ENCODE data around the gene COL16A1.

COL16A1 gene

DNA sequence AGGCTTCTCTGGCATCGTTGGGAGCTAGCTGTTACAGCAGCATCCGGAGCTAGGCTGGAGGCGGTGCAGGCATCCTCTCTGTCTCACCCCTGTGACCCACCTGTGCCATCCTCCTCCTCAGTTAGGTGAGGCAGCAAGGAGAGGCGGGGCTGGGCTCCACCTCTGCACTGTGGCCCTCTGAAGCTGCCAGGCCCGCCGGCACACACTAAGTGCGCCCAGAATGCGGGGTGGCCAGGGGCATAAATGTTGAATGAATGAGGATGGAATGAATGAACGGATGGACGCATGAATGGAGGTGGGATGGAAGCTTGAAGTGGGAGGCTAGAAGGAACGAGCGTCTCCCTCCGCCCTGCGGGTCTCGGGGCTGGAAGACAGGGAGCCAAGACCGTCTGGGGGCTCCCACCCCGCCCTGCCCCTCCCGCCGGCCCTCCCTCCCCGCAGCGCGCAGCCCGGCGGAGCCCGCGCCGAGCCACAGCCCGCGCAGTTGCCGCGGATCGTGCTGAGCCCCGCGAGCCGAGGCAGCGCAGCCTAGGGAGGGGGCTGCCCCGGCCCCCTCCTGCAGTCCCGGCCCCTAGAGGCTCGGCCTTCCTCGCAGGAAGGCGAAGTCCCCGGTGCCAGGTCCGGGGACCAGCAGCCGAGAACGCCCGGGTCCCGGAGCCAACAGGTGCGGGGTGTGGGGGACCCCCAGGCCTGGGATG is 86.5 kb downstream of the COL16A1 start, which contains the start of gene HCRTR1 (continued):
- TF ChIP-seq ZNF518A (tag by site-specific recombination; conservative IDR thresholded peaks at IDR 0.05; ENCODE audit: low read depth) (no peak), ZNF140 (tag by site-specific recombination; IDR thresholded peaks at IDR 0.05) (no peak), ZFHX2 (tag by site-specific recombination; conservative IDR thresholded peaks at IDR 0.05) (no peak; the same call in 1 of the 2 replicates), ZNF785 (tag by site-specific recombination; IDR thresholded peaks at IDR 0.05) (no peak), RBAK (tag by site-specific recombination; IDR thresholded peaks at IDR 0.05) (no peak)
- TF ChIP-seq, protein P1, sequence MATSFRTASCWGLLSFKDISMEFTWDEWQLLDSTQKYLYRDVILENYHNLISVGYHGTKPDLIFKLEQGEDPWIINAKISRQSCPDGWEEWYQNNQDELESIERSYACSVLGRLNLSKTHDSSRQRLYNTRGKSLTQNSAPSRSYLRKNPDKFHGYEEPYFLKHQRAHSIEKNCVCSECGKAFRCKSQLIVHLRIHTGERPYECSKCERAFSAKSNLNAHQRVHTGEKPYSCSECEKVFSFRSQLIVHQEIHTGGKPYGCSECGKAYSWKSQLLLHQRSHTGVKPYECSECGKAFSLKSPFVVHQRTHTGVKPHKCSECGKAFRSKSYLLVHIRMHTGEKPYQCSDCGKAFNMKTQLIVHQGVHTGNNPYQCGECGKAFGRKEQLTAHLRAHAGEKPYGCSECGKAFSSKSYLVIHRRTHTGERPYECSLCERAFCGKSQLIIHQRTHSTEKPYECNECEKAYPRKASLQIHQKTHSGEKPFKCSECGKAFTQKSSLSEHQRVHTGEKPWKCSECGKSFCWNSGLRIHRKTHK (tag by site-specific recombination; IDR thresholded peaks at IDR 0.05): no peak
- TF ChIP-seq, protein P2, sequence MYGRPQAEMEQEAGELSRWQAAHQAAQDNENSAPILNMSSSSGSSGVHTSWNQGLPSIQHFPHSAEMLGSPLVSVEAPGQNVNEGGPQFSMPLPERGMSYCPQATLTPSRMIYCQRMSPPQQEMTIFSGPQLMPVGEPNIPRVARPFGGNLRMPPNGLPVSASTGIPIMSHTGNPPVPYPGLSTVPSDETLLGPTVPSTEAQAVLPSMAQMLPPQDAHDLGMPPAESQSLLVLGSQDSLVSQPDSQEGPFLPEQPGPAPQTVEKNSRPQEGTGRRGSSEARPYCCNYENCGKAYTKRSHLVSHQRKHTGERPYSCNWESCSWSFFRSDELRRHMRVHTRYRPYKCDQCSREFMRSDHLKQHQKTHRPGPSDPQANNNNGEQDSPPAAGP (tag by site-specific recombination; IDR thresholded peaks at IDR 0.05): peak; percentile 52; the same call in 1 of the 2 replicates

- POLR2A ChIA-PET: no interaction called here
- no peaks in the 10 kb centered on the region for H3K4me1 ChIP-seq (ENCODE audit: control insufficient read depth, insufficient read depth, low read length)
- H3K9me3 ChIP-seq (ENCODE audit: control insufficient read depth, insufficient read depth, low read depth, low read length): no peaks in the 10 kb centered on the region
- H3K36me3 ChIP-seq (ENCODE audit: control insufficient read depth in 2 of 2, insufficient read depth in 1 of 2, low read length in 2 of 2): no peaks in the 10 kb centered on the region
- H3K27ac ChIP-seq (ENCODE audit: extremely low read depth, low read depth, low read length): no peak overlapping the region
- CTCF ChIA-PET: interaction anchor here (0.7 to 1.6 kb wide), 2 partner anchors 13 to 230 kb away, joined by 4 to 7 read pairs; no protein-coding TSS in a partner anchor
- no peak overlapping the region for H3K4me3 ChIP-seq (ENCODE audit: low read depth, low read length)
- 0 out of 2 replicates have a peak, but pooled peaks have one; percentile 29 for TF ChIP-seq ZFHX2 (tag by site-specific recombination; conservative IDR thresholded peaks at IDR 0.05)
- TF ChIP-seq OVOL3 (tag by site-specific recombination; IDR thresholded peaks at IDR 0.05): no peak
- TF ChIP-seq EGR2 (tag by site-specific recombination; IDR thresholded peaks at IDR 0.05; ENCODE audit: low read depth): peak; percentile 6; the same call in 1 of the 2 replicates
- TF ChIP-seq, protein P3, sequence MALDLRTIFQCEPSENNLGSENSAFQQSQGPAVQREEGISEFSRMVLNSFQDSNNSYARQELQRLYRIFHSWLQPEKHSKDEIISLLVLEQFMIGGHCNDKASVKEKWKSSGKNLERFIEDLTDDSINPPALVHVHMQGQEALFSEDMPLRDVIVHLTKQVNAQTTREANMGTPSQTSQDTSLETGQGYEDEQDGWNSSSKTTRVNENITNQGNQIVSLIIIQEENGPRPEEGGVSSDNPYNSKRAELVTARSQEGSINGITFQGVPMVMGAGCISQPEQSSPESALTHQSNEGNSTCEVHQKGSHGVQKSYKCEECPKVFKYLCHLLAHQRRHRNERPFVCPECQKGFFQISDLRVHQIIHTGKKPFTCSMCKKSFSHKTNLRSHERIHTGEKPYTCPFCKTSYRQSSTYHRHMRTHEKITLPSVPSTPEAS (tag by site-specific recombination; IDR thresholded peaks at IDR 0.05): peak; percentile 91
Measured at GRCh38 chr1:31615939-31616338, 87.9 kb downstream of the COL16A1 start.

DNA sequence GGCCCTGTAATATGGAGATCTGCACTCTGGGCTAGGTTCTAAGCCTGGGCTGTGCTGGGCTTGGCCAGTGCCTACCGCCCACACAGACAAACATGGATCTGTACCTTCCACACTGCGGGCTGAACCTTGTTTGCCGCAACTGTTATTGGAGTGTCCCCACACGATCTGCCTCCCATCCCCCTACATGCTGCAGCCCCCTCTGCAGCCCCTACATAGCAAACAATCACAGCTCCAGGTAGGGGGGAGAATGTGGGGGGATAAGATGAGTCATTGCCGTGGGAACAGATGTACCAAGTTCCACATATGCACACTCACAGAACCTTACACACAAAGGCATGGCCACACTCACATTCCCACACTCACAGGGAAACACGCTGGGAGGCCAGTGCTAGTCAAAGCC is 88.4 kb downstream of the COL16A1 start:
- CTCF ChIA-PET: interaction anchor here (0.5 kb wide), 1 partner anchor 161 kb away, joined by 3 read pairs; no protein-coding TSS in a partner anchor
- POLR2A ChIA-PET: interaction anchor here (0.6 kb wide), 2 partner anchors 19 to 66 kb away, joined by 3 to 6 read pairs; no protein-coding TSS in a partner anchor
- TF ChIP-seq PRDM10 (tag by site-specific recombination; IDR thresholded peaks at IDR 0.05): no peak
- peak; percentile 63; the same call in 1 of the 2 replicates for TF ChIP-seq EGR2 (tag by site-specific recombination; IDR thresholded peaks at IDR 0.05; ENCODE audit: low read depth)
- TF ChIP-seq OVOL3 (tag by site-specific recombination; IDR thresholded peaks at IDR 0.05): no peak
- no peak for TF ChIP-seq SP7 (tag by site-specific recombination; IDR thresholded peaks at IDR 0.05)
- no peak for TF ChIP-seq ZNF549 (tag by site-specific recombination; IDR thresholded peaks at IDR 0.05)
- TF ChIP-seq ZNF785 (tag by site-specific recombination; IDR thresholded peaks at IDR 0.05): no peak
- TF ChIP-seq REPIN1 (tag by site-specific recombination; IDR thresholded peaks at IDR 0.05; ENCODE audit: low read depth): no peak
- TF ChIP-seq ZNF398 (tag by site-specific recombination; IDR thresholded peaks at IDR 0.05): peak; percentile 67

More for the DNA sequence above, 88.4 kb downstream of the COL16A1 start:
- Histone ChIP-seq H3K4me3 (ENCODE audit: low read depth, low read length) (no peak overlapping the region), H3K9me3 (ENCODE audit: control insufficient read depth, insufficient read depth, low read depth, low read length) (no peaks in the 10 kb centered on the region), H3K36me3 (ENCODE audit: control insufficient read depth in 2 of 2, insufficient read depth in 1 of 2, low read length in 2 of 2) (no peaks in the 10 kb centered on the region), H3K27ac (ENCODE audit: extremely low read depth, low read depth, low read length) (no peak overlapping the region), H3K4me1 (ENCODE audit: control insufficient read depth, insufficient read depth, low read length) (no peaks in the 10 kb centered on the region)
